OCI-LY7 (cell line): ENCODE data around the gene UTP14C.

Source experiments
- CTCF ChIP-seq: fragments of 200-600 bp; sonication (generic); conservative IDR thresholded peaks from 2 replicates; pipeline ENCODE4 v1.5.1; 2014; ENCODE audit warnings: mild to moderate bottlenecking, antibody characterized with exemption, low read length, moderate library complexity, mixed read lengths
- EZH2phosphoT487 ChIP-seq: fragments of 200-600 bp; sonication (generic); IDR thresholded peaks from 2 replicates; pipeline ENCODE4 v1.6.1; 2018; ENCODE audit warnings: low read depth, borderline replicate concordance, mild to moderate bottlenecking, mixed run types, antibody characterized with exemption, low read length, moderate library complexity, mixed read lengths

GRCh38 chr13:52003541-52003940 lies 20.9 kb upstream of the UTP14C start:
- no peak for TF ChIP-seq CTCF
- no peak for TF ChIP-seq EZH2phosphoT487
